Fibroblast of skin of scalp (primary cell): ENCODE data around the gene PIP4K2A.

Source experiments
- DNase-seq: peaks from one replicate; pipeline ENCODE4 v3.0.0-alpha.2; 2013

PIP4K2A gene

GRCh38 chr10:22593636-22594198 lies 120.7 kb downstream of the PIP4K2A start:
- DNase-seq: no peak

- DNase-seq: no peak
Measured at GRCh38 chr10:22593026-22593425, 121.4 kb downstream of the PIP4K2A start.

GRCh38 chr10:22589851-22590514 lies 124.4 kb downstream of the PIP4K2A start:
- no peak for DNase-seq

DNA sequence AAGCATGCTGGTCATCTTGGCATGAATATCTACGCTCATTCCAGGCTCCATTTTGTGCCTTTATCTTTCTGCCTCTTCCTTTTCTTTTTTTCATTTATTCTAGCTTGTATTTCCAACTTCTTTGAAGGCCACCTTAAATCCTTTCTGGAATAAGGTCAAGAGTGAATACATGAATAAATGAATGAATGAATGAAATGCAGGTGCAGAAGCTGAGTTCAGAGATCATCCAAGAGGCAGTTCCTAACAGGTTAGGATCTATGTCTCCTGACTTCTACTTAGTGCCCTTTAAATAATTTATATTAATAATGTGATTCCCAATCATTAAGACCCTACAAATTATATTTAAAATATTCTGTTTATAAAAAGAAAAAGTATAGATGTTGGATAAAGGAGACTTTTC lies 125.9 kb downstream of the PIP4K2A start:
- no peak for DNase-seq

- DNase-seq: no peak
Measured at GRCh38 chr10:22583683-22584082, 130.7 kb downstream of the PIP4K2A start.

DNA sequence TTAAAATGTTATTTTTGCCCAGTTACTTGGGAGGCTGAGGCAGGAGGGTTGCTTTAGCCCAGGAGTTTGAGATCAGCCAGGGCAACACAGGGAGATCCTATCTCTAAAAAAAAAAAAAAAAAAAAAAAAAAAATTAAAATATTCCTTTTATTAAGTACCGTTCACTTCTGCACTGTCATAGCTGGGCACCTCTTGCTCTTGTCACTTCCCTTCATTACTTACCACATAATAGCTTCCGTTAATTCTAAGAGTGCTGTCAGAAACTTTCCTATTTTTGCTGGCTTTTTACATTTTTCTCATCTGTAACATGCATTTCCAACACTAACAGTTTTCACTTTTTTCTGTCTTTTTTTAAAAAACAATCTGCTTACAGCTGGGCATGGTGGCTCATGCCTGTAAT lies 132.9 kb downstream of the PIP4K2A start:
- no peak for DNase-seq

GRCh38 chr10:22580711-22581110 lies 133.7 kb downstream of the PIP4K2A start:
- no peak for DNase-seq

GRCh38 chr10:22579826-22580225 lies 134.6 kb downstream of the PIP4K2A start:
- DNase-seq: no peak

- peak; percentile 42 for DNase-seq
Measured at GRCh38 chr10:22573820-22574569, 140.4 kb downstream of the PIP4K2A start.

- DNase-seq: no peak
Measured at GRCh38 chr10:22570733-22571430, 143.5 kb downstream of the PIP4K2A start.

GRCh38 chr10:22570234-22570633 lies 144.1 kb downstream of the PIP4K2A start:
- no peak for DNase-seq

DNA sequence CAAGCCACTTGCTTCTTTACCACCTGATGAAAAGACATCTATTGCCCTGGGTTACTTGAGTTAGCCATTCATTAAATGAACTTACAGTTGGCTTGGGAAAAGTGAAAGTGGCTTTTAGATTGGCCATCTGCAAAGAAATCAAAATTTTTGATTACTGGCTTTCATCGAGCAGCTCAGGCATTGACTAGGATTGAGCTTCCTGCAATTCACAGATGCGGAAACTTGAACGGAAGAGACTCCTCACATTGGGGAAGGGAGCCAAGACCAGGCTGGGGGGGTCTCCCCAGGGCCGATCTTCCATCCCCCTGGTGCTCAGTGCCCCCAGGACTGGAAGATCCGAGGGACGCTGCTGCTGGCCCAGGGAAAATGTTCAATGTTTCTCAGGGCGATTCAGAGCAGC lies 145.4 kb downstream of the PIP4K2A start:
- DNase-seq: no peak

- no peak for DNase-seq
Measured at GRCh38 chr10:22564060-22564459, 150.3 kb downstream of the PIP4K2A start.

GRCh38 chr10:22561909-22562308 lies 152.5 kb downstream of the PIP4K2A start:
- DNase-seq: no peak

DNA sequence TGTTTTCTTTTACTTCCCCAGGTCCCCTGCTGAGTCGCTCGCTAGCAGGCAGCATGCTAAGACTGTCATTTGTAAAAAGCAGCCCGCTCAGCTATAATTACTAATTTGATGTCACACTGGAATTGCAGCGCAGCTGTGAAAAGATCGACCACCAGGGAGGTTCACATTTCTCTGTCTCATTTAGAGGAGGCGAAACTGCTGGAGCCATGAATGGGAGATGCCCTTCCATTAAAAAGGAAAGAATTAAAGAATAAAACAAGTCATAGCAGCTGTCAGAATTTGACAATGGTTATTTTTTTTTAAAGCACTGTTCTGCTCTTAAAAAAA lies 153.5 kb downstream of the PIP4K2A start:
- DNase-seq: peak; percentile 15

DNA sequence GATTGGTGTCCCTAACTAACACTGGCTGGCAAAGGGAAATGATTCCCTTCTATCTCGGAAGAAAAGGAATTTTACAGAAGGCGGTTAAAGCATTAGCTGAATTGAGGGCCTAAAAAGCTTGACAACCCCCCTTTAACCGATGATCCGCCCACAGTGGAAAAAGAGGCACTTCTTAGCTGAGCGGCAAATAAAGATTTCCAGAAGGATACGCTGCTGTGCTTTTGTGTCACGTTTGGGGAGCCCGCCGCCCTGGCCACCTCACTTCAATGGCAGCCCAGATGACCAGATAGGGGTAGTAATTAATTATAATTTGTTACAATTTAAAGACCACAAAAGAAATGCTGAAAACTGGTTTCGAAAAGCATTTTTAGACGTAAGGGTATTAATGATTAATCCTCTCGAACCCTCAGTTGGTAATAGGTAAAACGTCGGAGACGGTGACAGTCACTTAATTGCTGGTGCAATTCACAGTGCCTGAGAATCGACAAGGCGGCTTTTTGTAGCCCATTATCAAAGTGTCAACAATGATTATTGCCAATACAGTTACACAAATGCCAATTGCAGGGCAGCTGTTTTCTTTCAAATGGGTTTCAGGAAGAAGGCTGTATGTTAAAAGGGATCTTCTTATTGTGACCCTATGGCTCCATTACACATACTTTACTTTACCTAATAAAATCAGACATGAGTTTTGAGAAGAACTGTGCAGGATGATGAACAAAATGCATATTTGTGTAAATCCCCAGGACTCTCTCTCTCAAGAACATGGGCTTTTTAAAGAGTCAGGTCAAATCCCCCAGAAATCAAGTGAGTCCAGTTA lies 154.1 kb downstream of the PIP4K2A start:
- no peak for DNase-seq

- DNase-seq: no peak
Measured at GRCh38 chr10:22557321-22557720, 157.1 kb downstream of the PIP4K2A start.

DNA sequence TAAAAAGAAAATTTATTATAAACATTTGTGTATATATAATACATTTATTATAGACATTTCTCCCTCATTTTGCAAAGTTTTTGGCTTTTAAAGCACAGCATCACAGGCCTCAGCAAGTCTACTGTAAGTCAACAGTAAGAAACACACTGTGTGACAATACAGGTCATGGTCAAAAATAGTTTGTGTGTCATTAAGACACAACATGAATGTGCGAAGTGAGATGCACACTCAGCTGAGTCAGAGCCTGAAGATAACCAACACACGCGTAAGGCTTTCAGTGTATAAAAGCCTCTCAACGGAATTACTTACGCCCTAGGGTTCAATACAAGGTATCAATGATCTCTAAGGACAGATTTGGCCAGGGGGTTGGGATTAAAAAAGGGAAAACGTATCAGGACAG lies 157.6 kb downstream of the PIP4K2A start:
- no peak for DNase-seq

DNA sequence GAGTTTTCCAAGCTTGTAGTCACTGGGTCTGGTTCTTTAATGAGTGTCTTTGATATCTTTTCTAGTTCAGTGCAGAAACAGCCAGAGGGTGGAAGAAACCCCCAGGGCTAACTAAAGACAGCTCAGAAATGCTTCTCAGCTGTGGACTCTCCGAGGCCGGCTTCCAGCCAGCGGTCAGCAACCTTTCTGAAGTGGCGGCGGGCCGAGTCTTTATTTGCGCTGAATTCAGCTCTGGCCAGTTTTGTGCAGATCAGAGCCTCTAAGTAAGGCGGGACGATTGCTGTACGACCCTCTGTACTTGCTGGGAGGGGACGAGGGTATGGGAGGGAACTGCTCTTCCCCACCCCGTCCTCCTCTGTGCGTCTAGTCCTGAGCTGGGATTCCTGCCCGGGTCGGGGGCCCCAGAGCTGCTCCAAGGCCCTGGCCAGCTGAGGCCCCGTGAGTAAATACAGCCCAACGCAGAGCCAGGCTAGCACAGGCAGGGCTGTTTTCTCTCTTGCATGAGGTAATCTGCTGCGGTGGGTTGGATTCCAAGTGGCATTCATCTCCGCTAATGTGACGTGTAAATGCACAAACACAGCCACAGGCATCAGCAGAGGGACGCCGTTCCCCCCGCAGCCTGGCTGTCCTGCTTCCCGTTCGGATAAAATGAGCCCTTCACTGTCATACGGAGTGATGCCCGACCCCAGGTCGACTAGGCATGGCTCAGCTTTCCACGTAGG lies 159.8 kb downstream of the PIP4K2A start:
- peak; percentile 71 for DNase-seq

DNA sequence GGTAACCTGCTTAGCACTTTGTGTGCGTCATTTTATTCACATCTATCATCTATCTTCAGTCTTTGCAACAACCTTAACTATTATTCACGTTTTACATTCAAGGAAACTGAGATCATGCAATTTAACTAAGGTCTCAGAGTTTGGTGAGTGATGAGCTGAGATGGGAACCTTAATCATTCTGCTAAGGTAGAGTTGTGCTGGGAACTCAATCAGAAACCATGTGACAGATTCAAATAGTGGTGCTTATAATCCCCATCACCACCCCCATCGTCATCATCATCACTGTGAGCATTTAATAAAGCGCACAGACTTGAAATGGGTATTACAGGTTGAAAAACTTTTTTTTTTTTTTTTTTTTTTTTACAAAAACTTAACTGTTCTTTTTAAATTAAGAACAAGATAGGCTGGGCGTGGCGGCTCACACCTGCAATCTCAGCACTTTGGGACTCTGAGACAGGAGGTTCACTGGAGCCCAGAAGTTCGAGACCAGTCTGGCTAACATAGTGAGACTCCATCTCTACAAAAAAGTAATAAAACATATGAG lies 160.9 kb downstream of the PIP4K2A start:
- no peak for DNase-seq

- peak; percentile 4 for DNase-seq
Measured at GRCh38 chr10:22552888-22553378, 161.4 kb downstream of the PIP4K2A start.
